ENCODE results near the gene HES4. TPM values are rescaled to one million over a fixed set of nuclear protein-coding genes. Genes with fewer than 3 reads are reported as not detected.

HES4 gene
- total RNA-seq, 2 experiments from 2014 or later: 5.7 to 9.0 TPM

- ChIA-PET POLR2A (no interaction called here), CTCF (no interaction called here)
- ATAC-seq (no peak), DNase-seq (no peak)
- H3K4me3 Mint-ChIP-seq: no peak overlapping the region
- TF ChIP-seq CTCF (IDR thresholded peaks at IDR 0.05): no peak
- H3K36me3 Mint-ChIP-seq (ENCODE audit: low read depth): peaks cover 9% of the 10 kb centered on the region
- intact Hi-C loops (cut with micrococcal nuclease): no loop called here
- peaks cover 2% of the 10 kb centered on the region for H3K9me3 Mint-ChIP-seq
- no peak overlapping the region for H3K27ac Mint-ChIP-seq
- peaks cover 15% of the 10 kb centered on the region for H3K4me1 Mint-ChIP-seq (ENCODE audit: low read depth)
- H3K27me3 Mint-ChIP-seq: peaks cover 12% of the 10 kb centered on the region
Observed at GRCh38 chr1:1042835-1043234, 42.9 kb upstream of the HES4 start.

GRCh38 chr1:1041873-1042272 lies 42.0 kb upstream of the HES4 start:
- Mint-ChIP-seq H3K27ac (no peak overlapping the region), H3K4me3 (no peak overlapping the region), H3K9me3 (peaks cover 2% of the 10 kb centered on the region), H3K27me3 (peaks cover 18% of the 10 kb centered on the region), H3K4me1 (ENCODE audit: low read depth) (peaks cover 15% of the 10 kb centered on the region), H3K36me3 (ENCODE audit: low read depth) (peaks cover 9% of the 10 kb centered on the region)
- DNase-seq: no peak
- ATAC-seq: no peak
- no peak for TF ChIP-seq CTCF (IDR thresholded peaks at IDR 0.05)
- ChIA-PET POLR2A (no interaction called here), CTCF (interaction anchor here (1.3 kb wide), 1 partner anchor 22 kb away, joined by 6 read pairs; no protein-coding TSS in a partner anchor)
- intact Hi-C loops (cut with micrococcal nuclease): no loop called here

GRCh38 chr1:1041092-1041523 lies 41.2 kb upstream of the HES4 start:
- ATAC-seq (peak; percentile 13), DNase-seq (no peak)
- Mint-ChIP-seq H3K4me3 (no peak overlapping the region), H3K9me3 (peaks cover 2% of the 10 kb centered on the region), H3K36me3 (ENCODE audit: low read depth) (peaks cover 9% of the 10 kb centered on the region), H3K27me3 (peaks cover 22% of the 10 kb centered on the region), H3K27ac (no peak overlapping the region), H3K4me1 (ENCODE audit: low read depth) (peaks cover 15% of the 10 kb centered on the region)
- ChIA-PET POLR2A (interaction anchor here (0.6 to 4.7 kb wide), 7 partner anchors 10 to 374 kb away, joined by 3 to 30 read pairs (median 3); no protein-coding TSS in a partner anchor), CTCF (interaction anchor here (1.3 to 2.1 kb wide), 4 partner anchors 18 to 82 kb away, joined by 4 to 9 read pairs (median 5); no protein-coding TSS in a partner anchor)
- intact Hi-C loops (cut with micrococcal nuclease): no loop called here
- TF ChIP-seq CTCF (IDR thresholded peaks at IDR 0.05): no peak

GRCh38 chr1:1040004-1040991 lies 40.4 kb upstream of the HES4 start:
- CTCF ChIA-PET: interaction anchor here (1.1 to 3.6 kb wide), 7 partner anchors 19 to 252 kb away, joined by 3 to 21 read pairs (median 4); no protein-coding TSS in a partner anchor
- POLR2A ChIA-PET: interaction anchor here (0.6 to 4.7 kb wide), 8 partner anchors 8 to 375 kb away, joined by 3 to 30 read pairs (median 3); no protein-coding TSS in a partner anchor
- no peak overlapping the region for H3K27ac Mint-ChIP-seq

More at GRCh38 chr1:1040004-1040991, 40.4 kb upstream of the HES4 start:
- peaks cover 9% of the 10 kb centered on the region for H3K36me3 Mint-ChIP-seq (ENCODE audit: low read depth)
- H3K9me3 Mint-ChIP-seq: peaks cover 2% of the 10 kb centered on the region
- peak; percentile 88 for ATAC-seq
- H3K4me1 Mint-ChIP-seq (ENCODE audit: low read depth): peaks cover 19% of the 10 kb centered on the region
- TF ChIP-seq CTCF (IDR thresholded peaks at IDR 0.05): no peak
- H3K4me3 Mint-ChIP-seq: peak overlapping the region; percentile 57
- H3K27me3 Mint-ChIP-seq: peaks cover 26% of the 10 kb centered on the region
- intact Hi-C loops (cut with micrococcal nuclease): no loop called here
- DNase-seq: peak; percentile 85
